Neuronal stem cell (in vitro differentiated cells): ENCODE data around the gene PTPDC1.
"Not testable (repeated sequence)": the region's sequence is repeated elsewhere in the genome, so short reads cannot be mapped to it uniquely, and the experiment has no call there.

Experiments used
- DNase-seq: peaks from one replicate; pipeline ENCODE4 v3.0.0-alpha.2; 2013; ENCODE audit warnings: low spot score
- H2AFZ ChIP-seq: one replicate; pipeline ENCODE4 v1.6.1; 2013; ENCODE audit warnings: mild to moderate bottlenecking, low read length, inconsistent platforms
- H2AK5ac ChIP-seq: 2 replicates; pipeline ENCODE4 v1.6.1; 2013; ENCODE audit warnings: low read depth, mild to moderate bottlenecking, inconsistent platforms, low read length, moderate library complexity, mixed read lengths
- H2BK120ac ChIP-seq: 2 replicates; pipeline ENCODE4 v1.6.1; 2013; ENCODE audit warnings: low read depth, mild to moderate bottlenecking, inconsistent platforms, low read length, moderate library complexity, mixed read lengths
- H2BK12ac ChIP-seq: one replicate; pipeline ENCODE4 v1.6.1; 2013; ENCODE audit warnings: low read length, inconsistent platforms
- H2BK15ac ChIP-seq: 2 replicates; pipeline ENCODE4 v1.6.1; 2013; ENCODE audit warnings: mild to moderate bottlenecking, low read length, inconsistent platforms, mixed read lengths
- H2BK5ac ChIP-seq: one replicate; pipeline ENCODE4 v1.6.1; 2013; ENCODE audit warnings: inconsistent platforms, mild to moderate bottlenecking, low read length, moderate library complexity
- H3K14ac ChIP-seq: one replicate; pipeline ENCODE4 v1.6.1; 2013; ENCODE audit warnings: low read length, inconsistent platforms
- H3K18ac ChIP-seq: 2 replicates; pipeline ENCODE4 v1.6.1; 2013; ENCODE audit warnings: low read length, inconsistent platforms
- H3K23ac ChIP-seq: 2 replicates; pipeline ENCODE4 v1.6.1; 2013; ENCODE audit warnings: low read depth, mild to moderate bottlenecking, mixed read lengths, low read length, inconsistent platforms; ENCODE audit not compliant: poor library complexity
- H3K27ac ChIP-seq: replicated peaks from 3 replicates; pipeline ENCODE4 v1.5.1; 2013; ENCODE audit warnings: low read length, inconsistent platforms
- H3K27me3 ChIP-seq, 3 experiments: 2 replicates each; pipeline ENCODE4 v1.6.1; 2013; ENCODE audit warnings: low read length in 3 of 3, mild to moderate bottlenecking in 2 of 3, inconsistent platforms in 1 of 3, low read depth in 1 of 3, mixed read lengths in 1 of 3, moderate library complexity in 1 of 3; ENCODE audit not compliant: control insufficient read depth in 3 of 3, insufficient read depth in 3 of 3
- H3K36me3 ChIP-seq, 2 donors: replicated peaks in 1 of 2; 2 replicates each; pipeline ENCODE4 v1.6.1; 2013; ENCODE audit warnings: low read length in 2 of 2; ENCODE audit not compliant: control insufficient read depth in 2 of 2, insufficient read depth in 2 of 2
- H3K4ac ChIP-seq: 2 replicates; pipeline ENCODE4 v1.6.1; 2013; ENCODE audit warnings: inconsistent platforms, mild to moderate bottlenecking, low read length, moderate library complexity
- H3K4me1 ChIP-seq, 2 donors: 1 replicate in 1 of 2; 2 replicates in 1 of 2; pipeline ENCODE4 v1.6.1; 2013; ENCODE audit warnings: low read length in 2 of 2, low read depth in 1 of 2; ENCODE audit not compliant: control insufficient read depth in 2 of 2, insufficient read depth in 1 of 2
- H3K4me2 ChIP-seq: one replicate; pipeline ENCODE4 v1.6.1; 2013; ENCODE audit warnings: mild to moderate bottlenecking, low read length, inconsistent platforms; ENCODE audit not compliant: insufficient read depth, poor library complexity, severe bottlenecking
- H3K4me3 ChIP-seq, 2 donors: 2 replicates each; pipeline ENCODE4 v1.5.1; 2013; ENCODE audit warnings: low read length in 2 of 2, mild to moderate bottlenecking in 2 of 2, inconsistent platforms in 1 of 2, moderate library complexity in 1 of 2
- H3K79me1 ChIP-seq: one replicate; pipeline ENCODE4 v1.6.1; 2013; ENCODE audit warnings: low read depth, mild to moderate bottlenecking, inconsistent platforms, low read length, moderate library complexity
- H3K9ac ChIP-seq: one replicate; pipeline ENCODE4 v1.6.1; 2013; ENCODE audit warnings: mild to moderate bottlenecking, low read depth, low read length, inconsistent platforms; ENCODE audit not compliant: poor library complexity
- H3K9me3 ChIP-seq, 2 donors: replicated peaks in 1 of 2; 2 replicates each; pipeline versions ENCODE3 to v1.6.1; 2013; ENCODE audit warnings: low read length in 2 of 2, mild to moderate bottlenecking in 2 of 2, inconsistent platforms in 1 of 2, low read depth in 1 of 2, mixed read lengths in 1 of 2, moderate library complexity in 1 of 2; ENCODE audit not compliant: control insufficient read depth in 2 of 2, insufficient read depth in 1 of 2
- H4K8ac ChIP-seq: one replicate; pipeline ENCODE4 v1.6.1; 2013; ENCODE audit warnings: low read depth, mild to moderate bottlenecking, inconsistent platforms, low read length, moderate library complexity
- H4K91ac ChIP-seq: one replicate; pipeline ENCODE4 v1.6.1; 2013; ENCODE audit warnings: low read length, low read depth, mild to moderate bottlenecking, inconsistent platforms; ENCODE audit not compliant: poor library complexity
- WGBS, 2 donors: extraction: QIAGEN DNeasy Blood & Tissue Kit; methylation state at CpG; one replicate each; pipeline ENCODE4 v1.1.7; 2013; ENCODE audit warnings: missing lambda C conversion rate in 2 of 2, mixed read lengths in 1 of 2; ENCODE audit not compliant: insufficient read length in 2 of 2, insufficient replicate concordance in 1 of 2; ENCODE audit errors: extremely low coverage in 2 of 2; 5-methylcytosine and 5-hydroxymethylcytosine counted together

Gene PTPDC1

GRCh38 chr9:94112716-94113465 lies 28.6 kb downstream of the PTPDC1 start:
- Histone ChIP-seq H3K4me2 (no peak overlapping the region), H2BK5ac (no peak overlapping the region), H3K4ac (no peak overlapping the region), H2BK12ac (no peak overlapping the region), H2AFZ (no peak overlapping the region), H3K9me3 (no peaks in the 10 kb centered on the region), H3K27ac (no peak overlapping the region), H2BK15ac (no peak overlapping the region), H3K27me3 (no peaks in the 10 kb centered on the region), H3K36me3 (no peaks in the 10 kb centered on the region), H4K8ac (no peak overlapping the region), H4K91ac (no peak overlapping the region), H2AK5ac (no peak overlapping the region), H3K18ac (no peak overlapping the region), H3K4me1 (no peaks in the 10 kb centered on the region), H3K14ac (no peak overlapping the region), H3K79me1 (no peaks in the 10 kb centered on the region), H2BK120ac (no peak overlapping the region), H3K4me3 (no peak overlapping the region), H3K9ac (no peak overlapping the region), H3K23ac (no peak overlapping the region)
- no peak for DNase-seq
- no CpG with 5 or more reads among the region's 8 CpGs for WGBS, 2 donors

GRCh38 chr9:94120088-94120487 lies 35.8 kb downstream of the PTPDC1 start:
- not testable (repeated sequence) for H3K4me3 ChIP-seq, H2AFZ ChIP-seq, H2BK5ac ChIP-seq, H3K23ac ChIP-seq, H2BK12ac ChIP-seq, H3K27ac ChIP-seq, H2AK5ac ChIP-seq, H3K79me1 ChIP-seq, H3K9me3 ChIP-seq, H3K9ac ChIP-seq, H4K8ac ChIP-seq, H3K18ac ChIP-seq, H2BK15ac ChIP-seq, H2BK120ac ChIP-seq, H3K4me2 ChIP-seq, H3K27me3 ChIP-seq, DNase-seq, H4K91ac ChIP-seq, H3K4ac ChIP-seq, H3K14ac ChIP-seq, H3K36me3 ChIP-seq, H3K4me1 ChIP-seq
- no CpG with 5 or more reads among the region's 7 CpGs for WGBS, 2 donors

- no peak overlapping the region for H2BK120ac ChIP-seq
- H3K18ac ChIP-seq = no peak overlapping the region
- H3K4me1 ChIP-seq = no peaks in the 10 kb centered on the region
- no peak overlapping the region for H3K27ac ChIP-seq
- no peak overlapping the region for H3K4me3 ChIP-seq
- H3K4ac ChIP-seq = no peak overlapping the region
- H3K4me2 ChIP-seq = no peak overlapping the region
- H4K91ac ChIP-seq = no peak overlapping the region
- H2BK12ac ChIP-seq = no peak overlapping the region
- no peak overlapping the region for H3K14ac ChIP-seq
- H2BK15ac ChIP-seq = peak overlapping the region; percentile 38
- no peak overlapping the region for H2AFZ ChIP-seq
- no peak overlapping the region for H3K23ac ChIP-seq
- no peak overlapping the region for H2BK5ac ChIP-seq
- no peaks in the 10 kb centered on the region for H3K79me1 ChIP-seq
- H4K8ac ChIP-seq = no peak overlapping the region
- no peak overlapping the region for H3K9ac ChIP-seq
- no peaks in the 10 kb centered on the region for H3K27me3 ChIP-seq
- DNase-seq = no peak
- WGBS, 2 donors = no CpG with 5 or more reads among the region's 5 CpGs
- no peaks in the 10 kb centered on the region for H3K36me3 ChIP-seq
- peaks cover 0 to 4% of the 10 kb centered on the region in 2 donors for H3K9me3 ChIP-seq
- no peak overlapping the region for H2AK5ac ChIP-seq
Observed at GRCh38 chr9:94120854-94121376, 36.7 kb downstream of the PTPDC1 start.

- Histone ChIP-seq H3K4ac (no peak overlapping the region), H2BK12ac (no peak overlapping the region), H4K8ac (no peak overlapping the region), H3K18ac (no peak overlapping the region), H3K27me3 (no peaks in the 10 kb centered on the region), H3K4me1 (no peaks in the 10 kb centered on the region), H2BK5ac (no peak overlapping the region), H3K23ac (no peak overlapping the region), H3K36me3 (no peaks in the 10 kb centered on the region), H2BK15ac (no peak overlapping the region), H4K91ac (no peak overlapping the region), H3K9ac (no peak overlapping the region), H2AFZ (no peak overlapping the region), H3K27ac (no peak overlapping the region), H3K14ac (no peak overlapping the region), H3K4me3 (no peak overlapping the region), H3K79me1 (no peaks in the 10 kb centered on the region), H3K4me2 (no peak overlapping the region), H2BK120ac (no peak overlapping the region), H2AK5ac (no peak overlapping the region), H3K9me3 (peaks cover 1 to 19% of the 10 kb centered on the region in 2 donors)
- no peak for DNase-seq
- WGBS, 2 donors = no CpG with 5 or more reads among the region's 1 CpG
Observed at GRCh38 chr9:94126844-94127243, 42.6 kb downstream of the PTPDC1 start.
